Right atrium auricular region (tissue), 2 donors: ENCODE data around the gene MOXD1. TPM values are rescaled to one million over a fixed set of nuclear protein-coding genes. Genes with fewer than 3 reads are reported as not detected.

ENCODE experiments used
- DNase-seq: peaks from one replicate; pipeline ENCODE4 v3.0.0-alpha.2; 2019; ENCODE audit warnings: low spot score
- H3K27ac ChIP-seq, 2 donors: fragments of 200-600 bp; sonication (generic); 1 replicate in 1 of 2; 2 replicates in 1 of 2; pipeline ENCODE4 v1.5.1; 2016 to 2019
- H3K27me3 ChIP-seq, 2 donors: fragments of 200-600 bp; sonication (generic); one replicate each; pipeline versions ENCODE4 v1.5.1 to v1.6.0; 2017 to 2019
- H3K36me3 ChIP-seq: fragments of 200-600 bp; sonication (generic); one replicate; pipeline ENCODE4 v1.5.1; 2016
- H3K4me1 ChIP-seq, 2 donors: fragments of 200-600 bp; sonication (generic); one replicate each; pipeline versions ENCODE4 v1.5.1 to v1.6.0; 2017 to 2019
- H3K4me3 ChIP-seq, 2 donors: fragments of 200-600 bp; sonication (generic); 1 replicate in 1 of 2; 2 replicates in 1 of 2; pipeline ENCODE4 v1.5.1; 2017 to 2019; ENCODE audit warnings: mild to moderate bottlenecking in 1 of 2, moderate library complexity in 1 of 2
- H3K9me3 ChIP-seq, 2 donors: fragments of 200-600 bp; sonication (generic); one replicate each; pipeline ENCODE4 v1.5.1; 2019
- total RNA-seq, 2 donors: library from RNA; depleted of rRNA; stranded (reverse); fragments of >200 nt; gene quantifications; one replicate each; pipeline ENCODE4 v1.1.0, GENCODE V29; 2016
- TF ChIP-seq, protein P1 (sequence below), 2 donors: fragments of 200-600 bp; sonication (generic); IDR thresholded peaks; one replicate each; pipeline ENCODE4 v1.5.1; 2019; ENCODE audit warnings: antibody characterized with exemption in 2 of 2

Gene MOXD1
- total RNA-seq, 2 donors from 2014 or later: 2.5 to 9.3 TPM

DNA sequence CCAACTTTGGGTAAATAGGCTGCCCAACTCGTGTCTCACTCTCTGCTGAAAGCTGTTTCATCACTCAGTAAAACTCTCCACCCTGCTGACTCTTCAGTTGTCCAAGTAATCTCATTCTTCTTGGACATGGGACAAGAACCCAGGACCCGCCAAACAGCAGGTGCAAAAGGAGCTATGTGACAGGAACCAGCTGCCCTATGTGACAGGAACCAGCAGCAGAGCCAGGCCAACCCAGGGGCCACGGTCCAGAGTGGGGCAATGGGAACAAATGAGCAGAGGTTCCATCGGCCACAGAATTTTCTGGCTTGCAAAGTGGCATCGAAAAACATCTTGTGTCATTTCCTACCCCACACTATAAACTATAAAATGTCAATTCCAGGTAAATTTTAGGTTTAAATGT lies 56.5 kb downstream of the MOXD1 start:
- Histone ChIP-seq H3K4me1 (no peaks in the 10 kb centered on the region), H3K27ac (no peak overlapping the region), H3K36me3 (no peaks in the 10 kb centered on the region), H3K27me3 (no peaks in the 10 kb centered on the region), H3K4me3 (no peak overlapping the region), H3K9me3 (peaks cover 0 to 12% of the 10 kb centered on the region in 2 donors)
- DNase-seq: no peak
- TF ChIP-seq, protein P1, sequence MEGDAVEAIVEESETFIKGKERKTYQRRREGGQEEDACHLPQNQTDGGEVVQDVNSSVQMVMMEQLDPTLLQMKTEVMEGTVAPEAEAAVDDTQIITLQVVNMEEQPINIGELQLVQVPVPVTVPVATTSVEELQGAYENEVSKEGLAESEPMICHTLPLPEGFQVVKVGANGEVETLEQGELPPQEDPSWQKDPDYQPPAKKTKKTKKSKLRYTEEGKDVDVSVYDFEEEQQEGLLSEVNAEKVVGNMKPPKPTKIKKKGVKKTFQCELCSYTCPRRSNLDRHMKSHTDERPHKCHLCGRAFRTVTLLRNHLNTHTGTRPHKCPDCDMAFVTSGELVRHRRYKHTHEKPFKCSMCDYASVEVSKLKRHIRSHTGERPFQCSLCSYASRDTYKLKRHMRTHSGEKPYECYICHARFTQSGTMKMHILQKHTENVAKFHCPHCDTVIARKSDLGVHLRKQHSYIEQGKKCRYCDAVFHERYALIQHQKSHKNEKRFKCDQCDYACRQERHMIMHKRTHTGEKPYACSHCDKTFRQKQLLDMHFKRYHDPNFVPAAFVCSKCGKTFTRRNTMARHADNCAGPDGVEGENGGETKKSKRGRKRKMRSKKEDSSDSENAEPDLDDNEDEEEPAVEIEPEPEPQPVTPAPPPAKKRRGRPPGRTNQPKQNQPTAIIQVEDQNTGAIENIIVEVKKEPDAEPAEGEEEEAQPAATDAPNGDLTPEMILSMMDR (IDR thresholded peaks at IDR 0.05): no peak

DNA sequence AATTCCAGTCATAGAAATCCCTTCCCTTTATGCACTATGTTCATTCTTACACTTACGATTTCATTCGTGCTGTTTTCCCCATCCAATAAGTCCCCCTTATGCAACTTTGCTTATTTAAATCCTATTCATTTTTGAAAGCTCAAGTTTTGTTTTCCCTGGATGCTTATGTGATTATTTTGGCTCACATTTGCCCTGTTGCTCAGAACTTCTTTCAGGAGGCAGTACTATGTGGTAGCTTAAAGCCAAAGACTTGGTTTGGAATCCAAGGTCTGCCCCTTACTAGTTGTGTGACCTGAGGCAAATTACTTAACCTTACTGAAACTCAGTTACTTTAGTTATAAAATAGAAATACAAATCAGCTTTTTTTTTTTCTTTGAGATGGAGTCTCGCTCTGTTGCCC lies 59.6 kb downstream of the MOXD1 start:
- TF ChIP-seq, protein P1 (IDR thresholded peaks at IDR 0.05): no peak
- no peaks in the 10 kb centered on the region for H3K36me3 ChIP-seq
- H3K4me3 ChIP-seq: no peak overlapping the region
- no peaks in the 10 kb centered on the region for H3K27me3 ChIP-seq
- no peaks in the 10 kb centered on the region for H3K4me1 ChIP-seq
- peaks cover 0 to 12% of the 10 kb centered on the region in 2 donors for H3K9me3 ChIP-seq
- H3K27ac ChIP-seq: no peak overlapping the region
- no peak for DNase-seq

DNA sequence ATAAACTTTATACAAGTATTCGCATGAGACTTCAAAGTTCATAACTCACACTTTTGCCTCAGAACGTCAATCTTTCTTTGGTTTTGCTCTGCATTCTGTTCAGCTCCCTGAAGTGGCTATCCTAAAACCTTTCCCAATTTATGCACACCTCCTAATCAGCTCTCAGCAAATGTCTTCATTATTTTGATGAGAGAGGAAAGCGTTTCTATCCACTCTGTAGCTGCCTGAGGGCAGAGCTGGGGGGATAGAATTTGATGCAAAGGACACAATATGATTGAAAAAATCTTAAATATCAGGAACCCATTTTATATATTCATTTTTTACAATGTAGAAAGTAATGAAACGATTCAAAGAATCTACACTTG lies 66.8 kb downstream of the MOXD1 start:
- Histone ChIP-seq H3K36me3 (no peaks in the 10 kb centered on the region), H3K4me3 (no peak overlapping the region), H3K27me3 (no peaks in the 10 kb centered on the region), H3K4me1 (peaks cover 0 to 10% of the 10 kb centered on the region in 2 donors), H3K9me3 (no peaks in the 10 kb centered on the region), H3K27ac (peak overlapping the region; percentile 57 to 66)
- TF ChIP-seq, protein P1 (IDR thresholded peaks at IDR 0.05): no peak
- DNase-seq: no peak

DNA sequence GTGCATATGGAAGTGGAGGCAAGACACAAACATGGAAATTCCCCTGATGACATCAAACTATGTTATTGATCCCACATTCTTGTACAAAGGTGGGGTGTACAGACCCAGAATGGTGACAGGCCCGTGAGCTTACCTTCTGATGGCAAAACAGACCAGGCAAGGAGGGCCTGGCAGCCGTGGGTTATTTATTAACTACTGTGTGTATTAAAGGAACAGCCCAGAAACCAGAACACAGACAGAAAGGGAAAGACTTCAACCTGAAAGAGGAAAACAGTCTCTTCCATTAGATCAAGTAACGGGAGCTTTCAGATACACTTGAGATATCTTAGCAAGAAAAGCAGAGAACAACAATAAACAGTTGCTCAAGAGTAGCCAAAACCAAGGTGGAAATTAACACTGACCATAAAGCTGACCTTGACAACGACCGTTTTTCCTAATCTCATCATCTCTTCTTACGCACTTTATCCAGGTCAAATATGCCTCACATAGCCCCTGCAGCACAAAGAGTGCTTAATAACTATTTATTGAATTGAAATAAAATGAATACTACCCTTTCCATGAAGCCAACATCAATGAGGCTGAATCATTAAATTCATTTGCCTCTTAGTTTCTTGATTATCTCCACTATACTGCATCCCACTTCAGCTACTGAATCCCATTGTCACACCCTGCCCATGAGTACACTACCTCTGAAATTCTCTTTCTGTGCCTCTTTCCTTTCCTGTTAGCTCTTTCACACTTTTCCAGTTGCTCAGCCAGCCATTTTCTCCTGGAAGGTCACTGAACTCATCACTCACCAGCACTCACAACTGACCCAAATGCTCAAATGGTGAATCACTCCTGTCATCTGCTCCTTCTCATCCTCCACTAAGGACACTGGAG lies 67.4 kb downstream of the MOXD1 start:
- Histone ChIP-seq H3K27me3 (no peaks in the 10 kb centered on the region), H3K4me3 (no peak overlapping the region), H3K27ac (peak overlapping the region in 1 of 2 donors; percentile 66), H3K9me3 (no peaks in the 10 kb centered on the region), H3K4me1 (peaks cover 0 to 10% of the 10 kb centered on the region in 2 donors), H3K36me3 (no peaks in the 10 kb centered on the region)
- DNase-seq: peak; percentile 68
- TF ChIP-seq, protein P1 (IDR thresholded peaks at IDR 0.05): no peak

DNA sequence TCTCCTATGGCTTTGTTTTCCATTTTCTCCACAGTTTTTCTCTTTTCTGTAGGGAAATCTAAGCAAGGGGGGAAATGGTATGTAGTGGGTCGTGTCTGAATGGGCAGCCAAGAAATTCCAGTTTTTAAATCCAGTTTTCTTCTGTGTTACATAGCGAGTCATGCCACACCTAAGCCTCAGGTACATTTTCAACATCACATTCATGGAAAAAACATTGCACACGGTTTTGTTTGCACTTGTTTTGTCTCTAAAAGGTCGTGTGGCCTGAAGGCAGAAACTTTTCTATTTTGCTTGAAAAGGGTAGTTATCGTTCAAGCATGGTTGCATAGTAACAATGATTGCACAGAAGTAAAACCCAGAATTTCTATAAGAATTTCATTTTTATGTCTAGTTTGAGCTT lies 70.5 kb downstream of the MOXD1 start:
- TF ChIP-seq, protein P1 (IDR thresholded peaks at IDR 0.05): no peak
- no peak overlapping the region for H3K4me3 ChIP-seq
- no peaks in the 10 kb centered on the region for H3K9me3 ChIP-seq
- H3K27me3 ChIP-seq: no peaks in the 10 kb centered on the region
- DNase-seq: no peak
- H3K36me3 ChIP-seq: no peaks in the 10 kb centered on the region
- peaks cover 0 to 10% of the 10 kb centered on the region in 2 donors for H3K4me1 ChIP-seq
- H3K27ac ChIP-seq: no peak overlapping the region
